Coronary artery (tissue), 2 donors: Measurements from ENCODE around the gene CRTAC1.

Experiments
- DNase-seq: peaks from one replicate; pipeline ENCODE4 v3.0.0-alpha.2; 2017; ENCODE audit warnings: low spot score
- H3K27ac ChIP-seq, 2 donors: fragments of 200-600 bp; sonication (generic); one replicate each; pipeline ENCODE4 v1.5.1; 2016 to 2019
- H3K4me3 ChIP-seq: fragments of 200-600 bp; sonication (generic); 2 replicates; pipeline ENCODE4 v1.5.1; 2016; ENCODE audit warnings: mild to moderate bottlenecking, moderate library complexity
- CTCF ChIP-seq: fragments of 200-600 bp; sonication (generic); IDR thresholded peaks from one replicate; pipeline ENCODE4 v1.5.1; 2019; ENCODE audit warnings: antibody characterized with exemption

The CRTAC1 gene

GRCh38 chr10:97876402-97876801, 154.0 kb downstream of the CRTAC1 start:
- DNase-seq = no peak
- peak overlapping the region in 1 of 2 donors; percentile 75 for H3K27ac ChIP-seq
- no peak for TF ChIP-seq CTCF
- no peak overlapping the region for H3K4me3 ChIP-seq

DNA sequence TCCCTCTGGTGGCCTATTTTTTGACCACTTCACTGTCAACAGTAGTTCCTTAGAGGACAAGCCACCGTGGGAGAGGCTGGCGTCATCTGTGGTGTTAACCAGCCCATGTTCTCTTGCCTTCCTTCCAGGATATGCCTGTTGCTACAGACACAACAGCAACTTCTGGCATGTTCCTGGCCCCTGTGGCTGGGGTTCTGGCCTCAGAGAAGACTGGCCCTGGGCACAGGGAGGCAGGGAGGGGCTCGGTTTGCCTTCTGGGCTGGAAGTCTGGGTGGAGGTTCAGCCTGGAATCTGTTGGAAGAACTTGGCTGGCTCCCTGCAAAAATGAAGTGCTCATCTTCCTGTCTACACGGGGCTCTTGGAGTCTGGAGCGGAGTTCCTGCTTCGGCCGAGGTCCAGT, 155.0 kb downstream of the CRTAC1 start:
- Histone ChIP-seq H3K4me3 (no peak overlapping the region), H3K27ac (peak overlapping the region in 1 of 2 donors; percentile 75)
- peak; percentile 85 for DNase-seq
- TF ChIP-seq CTCF = no peak

DNA sequence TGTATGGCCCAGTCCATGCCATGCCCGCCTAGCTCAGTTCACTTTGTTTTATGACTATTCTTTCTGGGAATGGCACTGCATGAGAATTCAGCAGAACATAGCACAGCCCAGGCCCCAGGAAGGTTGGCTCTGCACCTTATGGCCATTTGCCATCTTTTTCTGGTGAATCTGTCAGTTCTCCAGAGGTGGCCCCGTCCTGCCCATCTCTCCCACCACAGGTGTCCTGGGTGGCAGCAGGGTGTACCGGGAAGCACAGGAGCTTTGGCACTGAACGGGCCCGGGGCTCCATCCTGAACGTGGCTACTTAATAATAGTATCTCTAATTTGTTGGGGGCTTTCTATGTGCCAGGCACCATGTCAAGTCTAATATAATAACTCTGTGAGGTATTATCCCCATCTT, 156.1 kb downstream of the CRTAC1 start:
- DNase-seq = no peak
- peak overlapping the region; percentile 40 to 75 for H3K27ac ChIP-seq

DNA sequence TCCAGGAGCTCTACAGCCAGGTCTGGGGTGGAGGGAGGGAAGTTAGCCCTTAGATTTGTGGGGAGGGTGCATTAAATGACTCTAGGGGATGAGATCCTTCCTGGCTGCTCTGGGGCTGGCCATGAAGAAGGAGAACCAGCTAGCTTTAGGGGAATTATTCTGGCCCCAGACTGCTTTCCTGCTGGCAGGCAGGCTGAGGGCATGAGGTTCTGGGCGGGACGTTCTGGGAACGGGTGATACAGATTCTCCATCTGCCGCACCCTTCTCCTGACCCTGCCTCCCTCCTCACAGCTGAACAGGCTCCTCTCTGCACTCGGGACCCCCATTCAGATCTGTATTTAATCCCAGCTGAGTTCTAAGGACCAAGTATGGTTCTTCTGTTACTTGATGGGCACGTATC, 156.9 kb downstream of the CRTAC1 start:
- TF ChIP-seq CTCF = no peak
- peak overlapping the region in 1 of 2 donors; percentile 75 for H3K27ac ChIP-seq
- no peak overlapping the region for H3K4me3 ChIP-seq
- DNase-seq = no peak

More for the DNA sequence above, 156.1 kb downstream of the CRTAC1 start:
- H3K4me3 ChIP-seq = no peak overlapping the region
- no peak for TF ChIP-seq CTCF

- no peak for TF ChIP-seq CTCF
- no peak for DNase-seq
- no peak overlapping the region for H3K4me3 ChIP-seq
- no peak overlapping the region for H3K27ac ChIP-seq
Observed at GRCh38 chr10:97870990-97871389, 159.4 kb downstream of the CRTAC1 start.

GRCh38 chr10:97869091-97870042, 161.1 kb downstream of the CRTAC1 start:
- peak; percentile 48 for TF ChIP-seq CTCF
- Histone ChIP-seq H3K4me3 (peak overlapping the region; percentile 31), H3K27ac (peak overlapping the region in 1 of 2 donors; percentile 48)
- peak; percentile 89 for DNase-seq
